ENCODE data around the gene FNDC3B.

GRCh38 chr3:172300862-172301261, 261.5 kb downstream of the FNDC3B start:
- TF ChIP-seq, protein P1, sequence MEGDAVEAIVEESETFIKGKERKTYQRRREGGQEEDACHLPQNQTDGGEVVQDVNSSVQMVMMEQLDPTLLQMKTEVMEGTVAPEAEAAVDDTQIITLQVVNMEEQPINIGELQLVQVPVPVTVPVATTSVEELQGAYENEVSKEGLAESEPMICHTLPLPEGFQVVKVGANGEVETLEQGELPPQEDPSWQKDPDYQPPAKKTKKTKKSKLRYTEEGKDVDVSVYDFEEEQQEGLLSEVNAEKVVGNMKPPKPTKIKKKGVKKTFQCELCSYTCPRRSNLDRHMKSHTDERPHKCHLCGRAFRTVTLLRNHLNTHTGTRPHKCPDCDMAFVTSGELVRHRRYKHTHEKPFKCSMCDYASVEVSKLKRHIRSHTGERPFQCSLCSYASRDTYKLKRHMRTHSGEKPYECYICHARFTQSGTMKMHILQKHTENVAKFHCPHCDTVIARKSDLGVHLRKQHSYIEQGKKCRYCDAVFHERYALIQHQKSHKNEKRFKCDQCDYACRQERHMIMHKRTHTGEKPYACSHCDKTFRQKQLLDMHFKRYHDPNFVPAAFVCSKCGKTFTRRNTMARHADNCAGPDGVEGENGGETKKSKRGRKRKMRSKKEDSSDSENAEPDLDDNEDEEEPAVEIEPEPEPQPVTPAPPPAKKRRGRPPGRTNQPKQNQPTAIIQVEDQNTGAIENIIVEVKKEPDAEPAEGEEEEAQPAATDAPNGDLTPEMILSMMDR (conservative IDR thresholded peaks at IDR 0.05; ENCODE audit: low read length) = no peak
- no peak for TF ChIP-seq EZH2phosphoT487 (IDR thresholded peaks at IDR 0.05; ENCODE audit: borderline replicate concordance)

All from Loucy (cell line).